H7 (cell line): ENCODE data around the gene ARMH3. TPM values are rescaled to one million over a fixed set of nuclear protein-coding genes. Genes with fewer than 3 reads are reported as not detected.
A peak's percentile ranks its signal among the peaks of the same experiment; 100 is the strongest.
"Not testable (repeated sequence)": the region's sequence is repeated elsewhere in the genome, so short reads cannot be mapped to it uniquely, and the experiment has no call there.

Experiments used
- DNase-seq: peaks from one replicate; pipeline ENCODE4 v3.0.0; 2012
- H3K27me3 ChIP-seq: 2 replicates; pipeline ENCODE4 v1.6.0; 2011; ENCODE audit warnings: mild to moderate bottlenecking, low read length; ENCODE audit not compliant: control insufficient read depth, insufficient read depth
- H3K36me3 ChIP-seq: replicated peaks from 2 replicates; pipeline ENCODE4 v1.5.1; 2011; ENCODE audit warnings: low read length; ENCODE audit not compliant: control insufficient read depth, insufficient read depth
- H3K4me3 ChIP-seq: 2 replicates; pipeline ENCODE4 v1.5.1; 2011; ENCODE audit warnings: low read depth, mild to moderate bottlenecking, control low read depth, low read length, moderate library complexity; ENCODE audit not compliant: insufficient read depth
- total RNA-seq: library from RNA; depleted of rRNA; stranded (reverse); fragments of >200 nt; shearing (Covaris generic); gene quantifications from 2 replicates; pipeline ENCODE4 v1.2.3, GENCODE V29; 2014

The ARMH3 gene
- total RNA-seq, 1 experiment from 2014 or later = 4.4 TPM

GRCh38 chr10:101980677-101981076 lies 75.3 kb downstream of the ARMH3 start:
- not testable (repeated sequence) for H3K27me3 ChIP-seq, H3K36me3 ChIP-seq, DNase-seq, H3K4me3 ChIP-seq

- H3K27me3 ChIP-seq = no peaks in the 10 kb centered on the region
- no peak overlapping the region for H3K4me3 ChIP-seq
- peak; percentile 17 for DNase-seq
- H3K36me3 ChIP-seq = no peaks in the 10 kb centered on the region; the same call in 1 of the 2 replicates
Measured at GRCh38 chr10:101974091-101974971, 81.6 kb downstream of the ARMH3 start.

GRCh38 chr10:101972761-101973160 lies 83.2 kb downstream of the ARMH3 start:
- Histone ChIP-seq H3K4me3 (no peak overlapping the region), H3K36me3 (no peaks in the 10 kb centered on the region; the same call in 1 of the 2 replicates), H3K27me3 (no peaks in the 10 kb centered on the region)
- no peak for DNase-seq

GRCh38 chr10:101969412-101969922 lies 86.5 kb downstream of the ARMH3 start:
- no peak for DNase-seq
- H3K27me3 ChIP-seq = no peaks in the 10 kb centered on the region
- H3K36me3 ChIP-seq = no peaks in the 10 kb centered on the region; the same call in 1 of the 2 replicates
- H3K4me3 ChIP-seq = no peak overlapping the region

GRCh38 chr10:101968940-101969321 lies 87.0 kb downstream of the ARMH3 start:
- H3K27me3 ChIP-seq = no peaks in the 10 kb centered on the region
- no peak for DNase-seq
- H3K4me3 ChIP-seq = no peak overlapping the region
- H3K36me3 ChIP-seq = no peaks in the 10 kb centered on the region; the same call in 1 of the 2 replicates

- Histone ChIP-seq H3K36me3 (no peaks in the 10 kb centered on the region; the same call in 1 of the 2 replicates), H3K4me3 (no peak overlapping the region), H3K27me3 (no peaks in the 10 kb centered on the region)
- DNase-seq = no peak
Measured at GRCh38 chr10:101968286-101968939, 87.6 kb downstream of the ARMH3 start.

- no peak for DNase-seq
- H3K27me3 ChIP-seq = no peaks in the 10 kb centered on the region
- no peaks in the 10 kb centered on the region; the same call in 1 of the 2 replicates for H3K36me3 ChIP-seq
Measured at GRCh38 chr10:101967713-101968112, 88.3 kb downstream of the ARMH3 start.

GRCh38 chr10:101967119-101967518 lies 88.9 kb downstream of the ARMH3 start:
- no peak for DNase-seq
- Histone ChIP-seq H3K36me3 (no peaks in the 10 kb centered on the region), H3K27me3 (no peaks in the 10 kb centered on the region), H3K4me3 (no peak overlapping the region)

More at GRCh38 chr10:101967713-101968112, 88.3 kb downstream of the ARMH3 start:
- H3K4me3 ChIP-seq = no peak overlapping the region

GRCh38 chr10:101965075-101965765 lies 90.8 kb downstream of the ARMH3 start:
- no peak overlapping the region for H3K4me3 ChIP-seq
- DNase-seq = no peak
- H3K27me3 ChIP-seq = no peaks in the 10 kb centered on the region
- H3K36me3 ChIP-seq = no peaks in the 10 kb centered on the region

- no peaks in the 10 kb centered on the region for H3K27me3 ChIP-seq
- no peak for DNase-seq
- H3K36me3 ChIP-seq = no peaks in the 10 kb centered on the region
- no peak overlapping the region for H3K4me3 ChIP-seq
Measured at GRCh38 chr10:101961591-101962498, 94.1 kb downstream of the ARMH3 start.

- Histone ChIP-seq H3K36me3 (no peaks in the 10 kb centered on the region), H3K4me3 (no peak overlapping the region), H3K27me3 (no peaks in the 10 kb centered on the region)
- no peak for DNase-seq
Measured at GRCh38 chr10:101960879-101961395, 95.0 kb downstream of the ARMH3 start.

- no peak overlapping the region for H3K4me3 ChIP-seq
- H3K27me3 ChIP-seq = no peaks in the 10 kb centered on the region
- no peaks in the 10 kb centered on the region for H3K36me3 ChIP-seq
- no peak for DNase-seq
Measured at GRCh38 chr10:101959346-101959916, 96.5 kb downstream of the ARMH3 start.

GRCh38 chr10:101958691-101959090 lies 97.3 kb downstream of the ARMH3 start:
- Histone ChIP-seq H3K27me3 (no peaks in the 10 kb centered on the region), H3K4me3 (no peak overlapping the region), H3K36me3 (no peaks in the 10 kb centered on the region)
- DNase-seq = no peak
